ENCODE results near the gene RAPGEF4. TPM values are rescaled to one million over a fixed set of nuclear protein-coding genes. Genes with fewer than 3 reads are reported as not detected.

Gene RAPGEF4
- total and polyA plus RNA-seq, 2 donors (not counting 1 experiment from before 2014, with no cell fraction given) = 0.22 to 0.30 TPM

DNA sequence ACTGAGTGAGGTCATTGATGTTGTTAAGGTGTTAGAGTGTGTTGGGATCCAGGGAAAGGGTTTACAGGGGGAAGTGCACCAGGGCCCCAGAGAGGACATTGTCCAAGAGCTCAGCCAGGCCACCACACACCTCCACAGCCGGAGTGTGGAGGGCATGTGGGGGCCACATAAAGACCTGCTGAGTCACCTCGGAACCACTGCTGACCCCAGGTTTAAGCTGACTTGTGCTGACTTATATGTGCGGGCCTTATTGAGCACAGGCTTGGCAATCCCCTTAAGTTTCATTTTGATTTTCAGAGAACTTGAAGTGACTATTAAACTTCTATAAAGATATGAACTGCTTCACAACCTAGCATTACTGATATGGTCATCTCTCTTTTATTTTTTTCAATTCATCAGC lies 173.8 kb downstream of the RAPGEF4 start:
- no peak overlapping the region for H3K4me3 ChIP-seq (ENCODE audit: control extremely low read depth in 1 of 5, extremely low read depth in 1 of 5, insufficient read depth in 1 of 5, low read depth in 2 of 5, low read length in 4 of 5)
- Mint-ChIP-seq H3K27me3 (peaks cover 2% of the 10 kb centered on the region), H3K4me1 (no peaks in the 10 kb centered on the region), H3K27ac (no peak overlapping the region), H3K4me3 (no peak overlapping the region), H3K9me3 (ENCODE audit: insufficient read depth) (no peaks in the 10 kb centered on the region)
- ATAC-seq (ENCODE audit: low read depth) (no peak), DNase-seq (no peak)
- H3K9ac ChIP-seq (ENCODE audit: low read length) = no peak overlapping the region
- CTCF ChIA-PET = no interaction called here
- H3K27me3 ChIP-seq (replicated peaks in 1 of 4; ENCODE audit: control extremely low read depth in 1 of 4, control insufficient read depth in 3 of 4, insufficient read depth in 4 of 4, low read length in 3 of 4) = no peaks in the 10 kb centered on the region
- intact Hi-C loops (cut with micrococcal nuclease) = no loop called here
- TF ChIP-seq EZH2 (IDR thresholded peaks at IDR 0.05; ENCODE audit: borderline replicate concordance, insufficient read depth, low read depth, low read length, poor library complexity, severe bottlenecking) = no peak
- TF ChIP-seq, protein P1, sequence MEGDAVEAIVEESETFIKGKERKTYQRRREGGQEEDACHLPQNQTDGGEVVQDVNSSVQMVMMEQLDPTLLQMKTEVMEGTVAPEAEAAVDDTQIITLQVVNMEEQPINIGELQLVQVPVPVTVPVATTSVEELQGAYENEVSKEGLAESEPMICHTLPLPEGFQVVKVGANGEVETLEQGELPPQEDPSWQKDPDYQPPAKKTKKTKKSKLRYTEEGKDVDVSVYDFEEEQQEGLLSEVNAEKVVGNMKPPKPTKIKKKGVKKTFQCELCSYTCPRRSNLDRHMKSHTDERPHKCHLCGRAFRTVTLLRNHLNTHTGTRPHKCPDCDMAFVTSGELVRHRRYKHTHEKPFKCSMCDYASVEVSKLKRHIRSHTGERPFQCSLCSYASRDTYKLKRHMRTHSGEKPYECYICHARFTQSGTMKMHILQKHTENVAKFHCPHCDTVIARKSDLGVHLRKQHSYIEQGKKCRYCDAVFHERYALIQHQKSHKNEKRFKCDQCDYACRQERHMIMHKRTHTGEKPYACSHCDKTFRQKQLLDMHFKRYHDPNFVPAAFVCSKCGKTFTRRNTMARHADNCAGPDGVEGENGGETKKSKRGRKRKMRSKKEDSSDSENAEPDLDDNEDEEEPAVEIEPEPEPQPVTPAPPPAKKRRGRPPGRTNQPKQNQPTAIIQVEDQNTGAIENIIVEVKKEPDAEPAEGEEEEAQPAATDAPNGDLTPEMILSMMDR (IDR thresholded peaks at IDR 0.05) = no peak
- no peaks in the 10 kb centered on the region for H4K20me1 ChIP-seq (ENCODE audit: control insufficient read depth, insufficient read depth, low read length, poor library complexity, severe bottlenecking)
- H3K9me3 ChIP-seq (ENCODE audit: control extremely low read depth in 1 of 3, control insufficient read depth in 2 of 3, insufficient read depth in 1 of 3, low read length in 2 of 3) = no peaks in the 10 kb centered on the region
- H3K79me2 ChIP-seq (ENCODE audit: control insufficient read depth, insufficient read depth, low read length) = no peaks in the 10 kb centered on the region
- 67% methylated on average over 1 of the region's 3 CpGs for WGBS (ENCODE audit: insufficient coverage)
- POLR2A ChIA-PET = no interaction called here
- no peak overlapping the region for H3K27ac ChIP-seq (ENCODE audit: low read length in 2 of 2)
- H3K4me1 ChIP-seq (ENCODE audit: control insufficient read depth in 2 of 2, insufficient read depth in 2 of 2, low read length in 2 of 2) = no peaks in the 10 kb centered on the region
- no peak overlapping the region for H2AFZ ChIP-seq (ENCODE audit: insufficient read depth, low read depth, low read length, poor library complexity, severe bottlenecking)
- no peak overlapping the region for H3K4me2 ChIP-seq (replicated peaks; ENCODE audit: low read depth, low read length, poor library complexity, severe bottlenecking)
- H3K36me3 ChIP-seq (replicated peaks in 1 of 2; ENCODE audit: control extremely low read depth in 1 of 2, control insufficient read depth in 1 of 2, extremely low read depth in 1 of 2, insufficient read depth in 2 of 2, low read length in 1 of 2) = no peaks in the 10 kb centered on the region

DNA sequence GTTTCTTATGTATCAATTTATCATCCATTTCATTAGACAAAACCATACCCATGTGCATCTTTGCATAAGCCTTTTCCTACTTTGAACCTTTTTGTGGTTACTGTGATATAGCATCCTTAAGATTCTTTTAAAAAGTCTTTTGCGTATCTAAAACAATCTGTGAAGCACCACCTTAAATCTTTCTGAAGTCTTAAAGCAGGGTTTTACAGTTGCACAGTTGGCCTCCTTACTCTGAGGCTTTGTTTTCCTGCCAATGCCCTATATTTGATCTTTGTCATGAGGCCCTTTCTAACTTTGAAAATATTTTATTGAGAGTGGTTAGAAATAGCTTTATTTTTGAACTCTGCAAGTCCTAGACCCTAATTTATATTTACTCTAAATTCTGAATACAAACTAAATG lies 176.6 kb downstream of the RAPGEF4 start:
- ATAC-seq (ENCODE audit: low read depth) = no peak
- TF ChIP-seq, protein P1 (IDR thresholded peaks at IDR 0.05) = no peak
- TF ChIP-seq EZH2 (IDR thresholded peaks at IDR 0.05; ENCODE audit: borderline replicate concordance, insufficient read depth, low read depth, low read length, poor library complexity, severe bottlenecking) = no peak
- H3K79me2 ChIP-seq (ENCODE audit: control insufficient read depth, insufficient read depth, low read length) = no peaks in the 10 kb centered on the region
- H3K4me2 ChIP-seq (replicated peaks; ENCODE audit: low read depth, low read length, poor library complexity, severe bottlenecking) = no peak overlapping the region
- Mint-ChIP-seq H3K4me3 (no peak overlapping the region), H3K27ac (no peak overlapping the region), H3K9me3 (ENCODE audit: insufficient read depth) (no peaks in the 10 kb centered on the region), H3K27me3 (peaks cover 12% of the 10 kb centered on the region), H3K4me1 (no peaks in the 10 kb centered on the region)
- no peaks in the 10 kb centered on the region for H3K36me3 ChIP-seq (replicated peaks in 1 of 2; ENCODE audit: control extremely low read depth in 1 of 2, control insufficient read depth in 1 of 2, extremely low read depth in 1 of 2, insufficient read depth in 2 of 2, low read length in 1 of 2)
- no peaks in the 10 kb centered on the region for H3K4me1 ChIP-seq (ENCODE audit: control insufficient read depth in 2 of 2, insufficient read depth in 2 of 2, low read length in 2 of 2)
- H2AFZ ChIP-seq (ENCODE audit: insufficient read depth, low read depth, low read length, poor library complexity, severe bottlenecking) = no peak overlapping the region
- WGBS (ENCODE audit: insufficient coverage) = 86% methylated on average over 1 of the region's 1 CpG
- intact Hi-C loops (cut with micrococcal nuclease) = no loop called here
- H3K27ac ChIP-seq (ENCODE audit: low read length in 2 of 2) = no peak overlapping the region
- CTCF ChIA-PET = no interaction called here
- H3K4me3 ChIP-seq (ENCODE audit: control extremely low read depth in 1 of 5, extremely low read depth in 1 of 5, insufficient read depth in 1 of 5, low read depth in 2 of 5, low read length in 4 of 5) = no peak overlapping the region
- no peaks in the 10 kb centered on the region for H3K9me3 ChIP-seq (ENCODE audit: control extremely low read depth in 1 of 3, control insufficient read depth in 2 of 3, insufficient read depth in 1 of 3, low read length in 2 of 3)
- no peak for DNase-seq
- H3K27me3 ChIP-seq (replicated peaks in 1 of 4; ENCODE audit: control extremely low read depth in 1 of 4, control insufficient read depth in 3 of 4, insufficient read depth in 4 of 4, low read length in 3 of 4) = no peaks in the 10 kb centered on the region
- H3K9ac ChIP-seq (ENCODE audit: low read length) = no peak overlapping the region
- POLR2A ChIA-PET = no interaction called here
- no peaks in the 10 kb centered on the region for H4K20me1 ChIP-seq (ENCODE audit: control insufficient read depth, insufficient read depth, low read length, poor library complexity, severe bottlenecking)

Data from B cell (primary cell).